Stimulated activated CD4-positive, alpha-beta T cell treated with anti-CD3 and anti-CD28 coated beads, Interleukin-4, amount 100 ng/mL, for 24 hours (primary cell): ENCODE measurements around the gene PPDPF.

Experiments used
- DNase-seq: peaks from one replicate; pipeline ENCODE4 v3.0.0-alpha.2; 2020

The PPDPF gene

GRCh38 chr20:63522091-63522868 is 1.7 kb downstream of the PPDPF start:
- DNase-seq, result no peak

GRCh38 chr20:63522981-63523611 is 2.5 kb downstream of the PPDPF start:
- DNase-seq, result no peak

GRCh38 chr20:63525185-63525584 is 4.6 kb downstream of the PPDPF start:
- no peak for DNase-seq

GRCh38 chr20:63525971-63526370 is 5.4 kb downstream of the PPDPF start:
- no peak for DNase-seq

GRCh38 chr20:63527184-63527583 is 6.6 kb downstream of the PPDPF start:
- no peak for DNase-seq

GRCh38 chr20:63529180-63529860 is 8.8 kb downstream of the PPDPF start:
- DNase-seq, result no peak

- DNase-seq, result no peak
Measured at GRCh38 chr20:63529861-63530787, 9.6 kb downstream of the PPDPF start.

- no peak for DNase-seq
Measured at GRCh38 chr20:63530788-63531160, 10.2 kb downstream of the PPDPF start.

- DNase-seq, result no peak
Measured at GRCh38 chr20:63531686-63532448, 11.3 kb downstream of the PPDPF start.

GRCh38 chr20:63532449-63532971 is 11.9 kb downstream of the PPDPF start:
- DNase-seq, result no peak

GRCh38 chr20:63533388-63533787 is 12.8 kb downstream of the PPDPF start:
- no peak for DNase-seq

- no peak for DNase-seq
Measured at GRCh38 chr20:63533871-63534393, 13.4 kb downstream of the PPDPF start.

- no peak for DNase-seq
Measured at GRCh38 chr20:63534427-63534830, 13.9 kb downstream of the PPDPF start.

GRCh38 chr20:63534831-63535651 is 14.5 kb downstream of the PPDPF start:
- DNase-seq, result no peak

GRCh38 chr20:63536241-63536977 is 15.8 kb downstream of the PPDPF start:
- DNase-seq, result no peak

- DNase-seq, result peak; percentile 39
Measured at GRCh38 chr20:63536997-63537524, 16.5 kb downstream of the PPDPF start, which contains the start of gene PTK6. TSS of gene PTK6 (minus strand) at chr20:63537376. CDS start at chr20:63537314, 62 bp downstream.

- DNase-seq, result peak; percentile 96
Measured at GRCh38 chr20:63537525-63538203, 17.1 kb downstream of the PPDPF start.

GRCh38 chr20:63538204-63539091 is 17.9 kb downstream of the PPDPF start:
- DNase-seq, result peak; percentile 31
